ENCODE results near the gene DPEP1. TPM values are rescaled to one million over a fixed set of nuclear protein-coding genes. Genes with fewer than 3 reads are reported as not detected.

The DPEP1 gene
- total RNA-seq, 2 donors from 2014 or later: 0.88 to 3.2 TPM

DNA sequence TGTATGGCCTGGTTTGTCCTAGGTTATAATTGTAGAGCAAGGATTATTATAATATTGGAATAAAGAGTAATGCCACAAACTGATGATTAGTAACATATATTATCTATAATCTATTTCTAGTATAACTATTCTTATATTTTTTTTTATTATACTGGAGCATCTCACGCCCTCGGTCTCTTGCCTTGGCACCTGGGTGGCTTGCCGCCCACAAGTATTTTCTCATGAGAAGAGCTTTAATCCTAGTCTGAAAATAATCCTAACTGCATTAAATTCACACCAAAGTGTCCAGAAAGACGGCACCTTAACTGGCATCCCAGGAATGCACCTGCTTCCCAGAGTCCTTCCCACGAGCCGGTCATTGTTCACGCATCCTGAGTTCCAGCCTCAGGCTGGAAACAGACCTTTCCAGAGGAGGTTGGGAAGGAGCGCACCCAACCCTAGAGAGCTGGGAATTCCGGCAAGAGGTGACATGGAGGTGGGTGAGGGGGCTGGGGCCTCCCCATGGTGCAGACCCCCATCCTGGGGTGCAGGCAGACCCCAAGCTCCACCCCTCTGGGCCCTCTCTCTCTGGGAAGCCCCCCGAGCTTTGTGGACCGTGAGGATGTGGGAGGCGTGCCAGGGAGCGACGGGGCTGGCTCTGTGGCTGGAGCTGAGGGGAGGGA lies 28.1 kb downstream of the DPEP1 start:
- Histone ChIP-seq H3K9me3 (ENCODE audit: control insufficient read depth, low read length) (no peaks in the 10 kb centered on the region), H3K27me3 (ENCODE audit: control insufficient read depth, insufficient read depth, low read length, poor library complexity, severe bottlenecking) (no peaks in the 10 kb centered on the region), H3K9ac (ENCODE audit: extremely low read depth, low read length, poor library complexity, severe bottlenecking) (no peak overlapping the region), H3K36me3 (ENCODE audit: control insufficient read depth, insufficient read depth, low read length) (peaks cover 21% of the 10 kb centered on the region), H3K4me1 (ENCODE audit: control insufficient read depth, insufficient read depth, low read length) (peaks cover 5% of the 10 kb centered on the region), H3K4me3 (ENCODE audit: low read length) (no peak overlapping the region), H3K27ac (ENCODE audit: low read depth, low read length) (no peak overlapping the region)
- Mint-ChIP-seq H3K4me1 (peaks cover 8% of the 10 kb centered on the region), H3K27ac (no peak overlapping the region), H3K4me3 (no peak overlapping the region), H3K27me3 (ENCODE audit: insufficient read depth) (peaks cover 4% of the 10 kb centered on the region), H3K36me3 (ENCODE audit: low read depth) (peaks cover 15% of the 10 kb centered on the region), H3K9me3 (no peaks in the 10 kb centered on the region)
- TF ChIP-seq, protein P1, sequence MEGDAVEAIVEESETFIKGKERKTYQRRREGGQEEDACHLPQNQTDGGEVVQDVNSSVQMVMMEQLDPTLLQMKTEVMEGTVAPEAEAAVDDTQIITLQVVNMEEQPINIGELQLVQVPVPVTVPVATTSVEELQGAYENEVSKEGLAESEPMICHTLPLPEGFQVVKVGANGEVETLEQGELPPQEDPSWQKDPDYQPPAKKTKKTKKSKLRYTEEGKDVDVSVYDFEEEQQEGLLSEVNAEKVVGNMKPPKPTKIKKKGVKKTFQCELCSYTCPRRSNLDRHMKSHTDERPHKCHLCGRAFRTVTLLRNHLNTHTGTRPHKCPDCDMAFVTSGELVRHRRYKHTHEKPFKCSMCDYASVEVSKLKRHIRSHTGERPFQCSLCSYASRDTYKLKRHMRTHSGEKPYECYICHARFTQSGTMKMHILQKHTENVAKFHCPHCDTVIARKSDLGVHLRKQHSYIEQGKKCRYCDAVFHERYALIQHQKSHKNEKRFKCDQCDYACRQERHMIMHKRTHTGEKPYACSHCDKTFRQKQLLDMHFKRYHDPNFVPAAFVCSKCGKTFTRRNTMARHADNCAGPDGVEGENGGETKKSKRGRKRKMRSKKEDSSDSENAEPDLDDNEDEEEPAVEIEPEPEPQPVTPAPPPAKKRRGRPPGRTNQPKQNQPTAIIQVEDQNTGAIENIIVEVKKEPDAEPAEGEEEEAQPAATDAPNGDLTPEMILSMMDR (conservative IDR thresholded peaks at IDR 0.05): no peak
- DNase-seq: no peak
- WGBS, 2 experiments (ENCODE audit: insufficient coverage in 1 of 2, insufficient read length in 1 of 2): 80 to 92% methylated on average over 7 to 13 of the region's 14 CpGs

DNA sequence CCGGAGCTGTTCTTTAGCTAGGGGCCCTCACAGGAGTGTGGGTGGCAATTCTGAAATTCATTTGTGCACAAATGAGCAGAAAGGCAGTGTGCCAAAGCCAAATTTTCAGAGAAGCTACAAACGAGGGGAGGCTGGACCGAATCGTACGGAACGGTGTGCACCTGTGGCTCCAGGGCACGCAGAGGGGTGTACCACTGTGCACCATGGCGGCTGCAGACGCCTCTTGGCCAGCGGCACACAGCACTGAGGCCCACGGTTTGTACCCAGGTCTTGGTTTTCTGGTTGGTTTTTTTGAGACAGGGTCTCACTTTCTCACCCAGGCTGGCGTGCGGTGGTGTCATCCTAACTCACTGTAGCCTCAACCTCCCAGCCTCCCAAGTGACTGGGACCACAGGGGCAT lies 29.1 kb downstream of the DPEP1 start:
- Histone ChIP-seq H3K9ac (ENCODE audit: extremely low read depth, low read length, poor library complexity, severe bottlenecking) (no peak overlapping the region), H3K4me1 (ENCODE audit: control insufficient read depth, insufficient read depth, low read length) (peaks cover 5% of the 10 kb centered on the region), H3K36me3 (ENCODE audit: control insufficient read depth, insufficient read depth, low read length) (peaks cover 25% of the 10 kb centered on the region), H3K27me3 (ENCODE audit: control insufficient read depth, insufficient read depth, low read length, poor library complexity, severe bottlenecking) (no peaks in the 10 kb centered on the region), H3K9me3 (ENCODE audit: control insufficient read depth, low read length) (no peaks in the 10 kb centered on the region), H3K27ac (ENCODE audit: low read depth, low read length) (no peak overlapping the region), H3K4me3 (ENCODE audit: low read length) (no peak overlapping the region)
- peak overlapping the region; percentile 19 for H3K27ac Mint-ChIP-seq
- H3K27me3 Mint-ChIP-seq (ENCODE audit: insufficient read depth): peaks cover 4% of the 10 kb centered on the region
- H3K36me3 Mint-ChIP-seq (ENCODE audit: low read depth): peaks cover 19% of the 10 kb centered on the region
- peaks cover 8% of the 10 kb centered on the region for H3K4me1 Mint-ChIP-seq
- TF ChIP-seq, protein P1 (conservative IDR thresholded peaks at IDR 0.05): no peak
- H3K9me3 Mint-ChIP-seq: no peaks in the 10 kb centered on the region
- no peak for DNase-seq
- no peak overlapping the region for H3K4me3 Mint-ChIP-seq
- WGBS, 2 experiments (ENCODE audit: insufficient coverage in 1 of 2, insufficient read length in 1 of 2): 88 to 93% methylated on average over 11 to 13 of the region's 13 CpGs

GRCh38 chr16:89643769-89644300 lies 30.4 kb downstream of the DPEP1 start:
- H3K27ac ChIP-seq (ENCODE audit: low read depth, low read length): no peak overlapping the region
- no peak overlapping the region for H3K9ac ChIP-seq (ENCODE audit: extremely low read depth, low read length, poor library complexity, severe bottlenecking)
- H3K27ac Mint-ChIP-seq: no peak overlapping the region
- peaks cover 25% of the 10 kb centered on the region for H3K36me3 Mint-ChIP-seq (ENCODE audit: low read depth)
- DNase-seq: no peak
- no peak overlapping the region for H3K4me3 ChIP-seq (ENCODE audit: low read length)
- no peaks in the 10 kb centered on the region for H3K9me3 ChIP-seq (ENCODE audit: control insufficient read depth, low read length)
- H3K4me1 ChIP-seq (ENCODE audit: control insufficient read depth, insufficient read depth, low read length): peaks cover 5% of the 10 kb centered on the region
- peaks cover 8% of the 10 kb centered on the region for H3K4me1 Mint-ChIP-seq
- TF ChIP-seq, protein P1 (conservative IDR thresholded peaks at IDR 0.05): no peak
- WGBS, 2 experiments (ENCODE audit: insufficient coverage in 1 of 2, insufficient read length in 1 of 2): 94 to 95% methylated on average over 14 of the region's 14 CpGs
- H3K4me3 Mint-ChIP-seq: no peak overlapping the region
- peaks cover 25% of the 10 kb centered on the region for H3K36me3 ChIP-seq (ENCODE audit: control insufficient read depth, insufficient read depth, low read length)
- no peaks in the 10 kb centered on the region for H3K27me3 ChIP-seq (ENCODE audit: control insufficient read depth, insufficient read depth, low read length, poor library complexity, severe bottlenecking)
- H3K27me3 Mint-ChIP-seq (ENCODE audit: insufficient read depth): peaks cover 4% of the 10 kb centered on the region
- no peaks in the 10 kb centered on the region for H3K9me3 Mint-ChIP-seq
